M059J (cell line): ENCODE measurements around the gene ARL15. TPM values are rescaled to one million over a fixed set of nuclear protein-coding genes. Genes with fewer than 3 reads are reported as not detected.

ENCODE experiments used
- DNase-seq: peaks from one replicate; pipeline ENCODE4 v3.0.0-alpha.2; 2012; ENCODE audit warnings: low read depth
- total RNA-seq: library from RNA; depleted of rRNA; stranded (reverse); fragments of >200 nt; shearing (Covaris generic); gene quantifications from 2 replicates; pipeline ENCODE4 v1.2.3, GENCODE V29; 2014

The ARL15 gene
- total RNA-seq, 1 experiment from 2014 or later, result 20.6 TPM

DNA sequence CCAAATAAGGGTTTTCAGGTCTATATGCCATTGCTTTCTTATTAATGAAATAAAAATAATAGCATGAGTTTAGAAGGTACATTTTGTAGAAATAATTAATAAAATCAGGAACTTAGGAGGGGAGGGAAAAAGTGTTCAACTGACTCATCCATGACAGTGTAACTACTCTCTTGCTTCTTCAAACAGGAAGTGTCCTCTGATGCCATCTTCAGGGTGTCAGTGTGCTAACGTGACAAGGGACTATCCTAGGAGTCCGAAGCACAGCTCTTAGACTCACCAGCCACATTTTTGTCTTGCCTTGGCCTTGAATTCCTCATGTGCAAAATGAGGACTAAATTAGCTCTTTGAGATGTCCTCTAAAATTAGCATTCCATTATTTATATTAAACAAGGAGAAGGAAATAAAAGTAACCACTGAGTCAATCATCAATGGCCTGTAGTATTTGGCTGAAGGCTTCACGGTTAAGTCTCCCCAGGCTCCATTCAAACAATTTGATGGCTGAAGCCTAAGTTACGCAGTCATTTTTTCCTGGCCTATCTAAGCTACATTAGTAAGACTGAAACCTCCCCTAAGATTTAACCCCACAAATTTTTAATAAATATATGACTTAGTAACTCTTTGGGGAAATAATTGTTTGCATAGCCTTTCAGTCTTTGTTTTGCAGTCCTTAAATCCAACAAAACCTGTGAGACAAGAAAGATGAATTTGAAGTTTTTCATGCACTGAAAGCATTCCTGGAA lies 151.1 kb downstream of the ARL15 start:
- DNase-seq, result peak; percentile 37

DNA sequence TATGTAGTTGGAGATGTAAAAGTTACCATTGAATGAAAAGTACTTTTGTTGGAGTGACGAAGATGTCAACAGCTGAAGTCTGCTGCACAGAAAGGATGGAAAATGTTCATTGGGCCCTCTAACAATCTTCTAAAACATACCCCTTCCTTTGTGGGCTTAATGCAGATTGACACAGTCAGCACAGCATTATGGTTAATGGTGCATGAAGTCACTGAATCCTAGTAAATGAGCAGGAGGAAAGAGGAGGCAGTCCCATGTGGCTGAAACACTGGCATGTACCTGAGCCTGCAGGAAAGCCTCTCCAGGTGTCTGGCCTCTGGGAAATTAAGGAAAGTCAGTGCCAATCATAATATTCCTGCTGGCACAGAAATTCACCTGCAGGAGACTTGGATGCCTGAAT lies 153.8 kb downstream of the ARL15 start:
- no peak for DNase-seq

DNA sequence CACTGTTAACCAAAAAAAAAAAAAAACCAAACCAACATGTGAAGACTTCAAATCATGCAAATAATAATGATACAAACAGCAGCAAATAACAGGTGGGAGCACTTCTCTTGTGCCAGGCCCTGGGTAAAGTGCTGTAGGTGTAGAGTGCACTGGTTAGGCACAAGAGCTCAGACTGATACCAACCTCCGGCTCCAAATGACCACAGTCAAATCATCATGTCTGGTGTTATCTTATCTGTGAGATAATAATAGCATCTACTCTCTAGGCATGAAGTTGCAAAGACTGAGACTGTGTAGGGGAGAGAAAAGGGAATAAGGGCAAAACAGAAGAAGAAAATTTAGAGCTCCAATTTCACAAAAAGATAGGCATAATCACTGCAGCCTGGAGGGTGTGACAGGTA lies 159.5 kb downstream of the ARL15 start:
- no peak for DNase-seq

DNA sequence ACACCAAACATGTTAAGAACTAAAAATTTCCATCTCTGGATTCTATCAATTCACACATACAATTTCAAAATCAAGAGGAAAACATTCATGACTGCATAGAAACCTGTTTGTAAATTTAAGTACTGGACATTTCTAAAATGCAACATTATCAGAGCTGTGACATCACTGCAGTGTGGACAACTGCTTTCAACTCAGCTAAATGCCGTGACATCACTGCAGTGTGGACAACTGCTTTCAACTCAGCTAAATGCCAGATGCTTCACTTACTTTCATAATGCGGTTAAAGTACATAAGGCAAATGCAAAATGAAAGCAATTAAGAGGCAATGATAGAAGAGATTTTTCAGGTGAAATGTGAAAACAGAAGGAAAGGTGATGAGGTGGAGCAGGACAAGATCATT lies 161.5 kb downstream of the ARL15 start:
- no peak for DNase-seq

DNA sequence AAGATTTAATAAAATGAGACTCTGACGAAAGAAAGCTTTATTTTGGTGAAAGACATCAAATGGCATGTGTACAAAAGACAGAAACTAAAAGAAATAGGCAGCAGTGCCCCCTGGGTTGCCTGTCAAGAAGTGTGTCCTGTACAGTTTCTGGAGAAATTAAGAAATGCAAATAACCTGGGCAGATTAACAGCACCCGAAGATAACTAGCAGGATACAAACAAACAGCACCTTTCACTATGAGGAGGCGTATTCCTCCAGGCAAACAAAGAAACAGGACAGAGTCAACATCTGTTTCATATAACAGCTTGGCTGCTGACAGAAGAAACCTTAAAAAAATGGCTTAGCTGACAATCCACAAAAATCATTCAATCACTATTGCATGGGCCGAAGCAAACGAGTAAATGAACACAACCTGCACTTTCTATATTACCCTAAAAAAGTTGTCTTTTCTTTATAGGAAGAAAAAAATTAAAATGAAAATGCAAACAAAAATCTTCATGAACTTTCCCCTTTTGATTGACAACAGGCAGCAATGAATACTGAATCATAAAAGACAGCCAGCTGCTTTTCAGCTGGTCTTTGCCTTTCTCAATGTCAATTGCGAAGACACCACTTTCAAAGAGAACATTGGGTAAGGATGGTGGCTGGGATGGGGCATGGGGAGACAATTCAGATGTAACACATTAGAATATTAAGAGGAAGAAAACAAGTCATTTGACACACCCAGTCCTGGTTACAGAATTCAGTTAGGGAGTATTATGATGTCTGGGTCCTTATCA lies 162.1 kb downstream of the ARL15 start:
- DNase-seq, result no peak

DNA sequence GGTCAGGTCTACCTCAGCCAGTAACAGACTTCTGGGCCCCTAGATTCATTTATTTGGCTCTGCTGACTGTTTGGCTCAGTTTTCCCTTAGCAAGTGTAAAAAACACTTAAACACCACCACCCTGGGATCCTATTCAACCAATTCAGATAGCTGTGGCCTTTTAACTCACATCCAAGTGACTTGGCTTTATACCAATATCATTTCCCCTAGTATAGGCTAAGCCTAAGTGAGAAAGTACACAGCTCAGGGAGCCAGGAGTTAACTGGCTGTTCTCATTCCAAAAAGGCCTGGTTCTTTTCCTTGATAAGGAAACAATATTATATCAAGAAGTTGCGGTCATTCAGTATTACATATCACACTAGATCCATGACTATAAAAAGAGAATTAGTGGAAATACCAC lies 163.5 kb downstream of the ARL15 start:
- DNase-seq, result no peak

DNA sequence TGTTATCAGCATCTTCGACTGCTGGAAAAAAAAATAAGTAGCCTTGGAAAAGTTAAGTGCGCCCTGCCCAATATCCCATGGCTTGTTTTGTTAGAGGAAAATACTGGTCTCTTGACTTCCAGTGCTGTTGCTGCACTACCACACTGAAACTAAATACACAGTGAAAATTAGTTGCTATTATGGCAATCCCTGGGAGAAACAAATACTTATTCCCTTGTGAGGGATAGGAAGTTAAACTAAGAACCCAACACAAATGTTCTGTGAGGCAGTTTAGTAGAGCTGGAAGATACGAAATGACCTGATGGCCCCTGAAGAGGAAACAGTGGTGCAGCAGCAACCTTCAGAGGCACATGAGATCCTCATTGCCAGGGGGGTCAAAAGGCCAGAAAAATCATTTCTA lies 164.0 kb downstream of the ARL15 start:
- DNase-seq, result no peak

DNA sequence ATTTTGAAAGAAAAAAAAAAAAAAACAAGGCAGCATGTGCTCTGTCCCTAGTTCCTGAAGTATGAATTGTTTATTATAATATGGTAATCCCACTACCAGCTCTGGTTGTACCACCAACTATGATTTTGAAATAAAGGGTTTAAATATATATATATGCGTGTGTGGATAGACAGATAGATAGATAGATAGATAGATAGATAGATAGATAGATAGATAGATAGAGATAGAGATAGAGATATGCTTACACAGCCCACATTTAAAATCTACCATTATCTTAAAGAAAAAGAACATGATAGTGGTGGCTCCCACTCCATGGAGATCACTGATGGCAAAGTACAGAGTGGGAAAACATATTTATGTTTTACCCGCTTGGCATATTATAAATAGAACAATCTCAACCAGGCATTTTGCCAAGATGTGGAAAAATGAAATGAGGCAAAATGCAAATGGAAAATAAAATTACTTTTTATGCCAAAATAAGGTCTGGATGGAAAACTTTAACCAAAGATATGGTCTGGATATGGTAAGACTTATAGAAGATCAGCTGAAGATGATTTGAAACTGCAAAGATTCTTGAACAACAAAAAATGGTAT lies 170.0 kb downstream of the ARL15 start:
- DNase-seq, result no peak

DNA sequence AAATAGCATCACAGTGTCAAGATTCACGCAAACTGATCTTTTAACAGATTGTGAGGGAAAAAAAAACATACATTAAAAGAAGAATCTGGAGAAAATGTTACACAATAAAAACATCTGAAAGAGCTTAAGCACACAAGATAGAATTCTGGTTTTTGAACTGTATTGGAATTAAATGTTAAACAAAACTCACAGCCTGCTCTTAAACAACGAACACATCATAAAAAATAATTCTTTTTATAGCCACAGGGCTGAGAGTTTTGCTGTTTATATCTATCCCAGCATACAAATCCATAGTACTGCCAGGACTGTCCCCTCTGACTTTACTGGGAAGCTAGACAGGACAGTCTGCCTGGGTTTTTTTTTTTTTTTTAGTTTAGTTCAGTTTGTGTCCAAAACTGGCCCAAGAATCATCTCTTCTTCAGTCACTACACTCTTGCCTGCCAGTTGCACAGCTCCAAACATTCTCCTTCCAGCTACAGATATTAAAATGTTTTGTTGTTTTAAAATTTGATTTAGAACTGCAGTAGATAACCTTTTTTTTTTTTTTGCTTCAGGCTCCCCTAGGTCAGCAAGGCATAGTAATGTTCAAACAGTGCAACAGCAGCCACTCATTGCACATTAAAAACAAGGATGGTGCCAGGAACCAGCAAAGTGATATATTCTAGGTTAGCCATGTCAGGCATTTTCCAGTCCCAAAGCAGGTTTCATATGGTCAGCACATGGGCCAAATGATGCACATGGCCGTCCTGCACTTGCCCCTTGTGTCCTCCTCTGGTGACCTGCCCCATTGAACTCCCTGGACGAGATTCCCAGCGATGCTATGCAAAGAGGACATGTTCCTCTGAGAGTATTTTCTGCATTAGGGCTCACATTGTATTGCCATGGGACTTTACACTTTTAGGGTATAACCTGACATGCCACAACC lies 173.6 kb downstream of the ARL15 start:
- DNase-seq, result no peak

DNA sequence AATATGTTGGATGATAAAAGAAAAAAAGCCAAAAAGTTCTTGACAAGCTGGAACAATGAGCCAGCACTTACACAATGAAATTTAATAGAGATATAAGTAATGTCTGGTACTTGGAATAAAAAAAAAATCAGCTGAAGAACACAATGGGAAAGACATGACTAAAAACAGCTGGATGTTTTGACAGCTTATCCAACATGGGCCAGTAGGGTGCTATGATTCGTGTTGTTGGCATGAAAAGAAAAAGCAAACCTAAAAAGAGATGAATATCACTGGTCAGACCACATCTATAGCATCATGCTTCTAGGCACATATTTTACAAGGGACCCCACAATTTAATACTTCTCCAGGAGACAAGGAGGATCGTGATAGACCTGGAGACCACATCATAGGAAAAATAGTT lies 175.3 kb downstream of the ARL15 start:
- DNase-seq, result peak; percentile 42

DNA sequence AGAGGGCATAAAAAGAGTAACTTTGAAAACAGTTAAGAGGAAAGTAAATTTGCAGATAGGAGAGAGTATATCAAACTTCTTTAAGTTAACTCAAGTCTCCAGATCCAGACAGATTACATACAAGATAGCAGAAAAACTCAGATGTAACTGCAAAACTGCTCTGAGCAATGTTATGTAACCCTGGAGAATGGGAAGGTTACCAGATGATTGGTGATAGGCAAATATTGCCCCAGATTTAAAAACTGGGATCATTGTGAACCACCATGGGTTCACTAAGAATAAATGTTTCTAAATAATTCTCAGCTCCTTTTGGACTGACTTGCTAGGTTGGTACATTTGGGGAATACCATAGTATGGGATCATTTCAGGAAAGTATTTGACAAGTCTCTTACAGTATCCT lies 176.5 kb downstream of the ARL15 start:
- DNase-seq, result no peak

DNA sequence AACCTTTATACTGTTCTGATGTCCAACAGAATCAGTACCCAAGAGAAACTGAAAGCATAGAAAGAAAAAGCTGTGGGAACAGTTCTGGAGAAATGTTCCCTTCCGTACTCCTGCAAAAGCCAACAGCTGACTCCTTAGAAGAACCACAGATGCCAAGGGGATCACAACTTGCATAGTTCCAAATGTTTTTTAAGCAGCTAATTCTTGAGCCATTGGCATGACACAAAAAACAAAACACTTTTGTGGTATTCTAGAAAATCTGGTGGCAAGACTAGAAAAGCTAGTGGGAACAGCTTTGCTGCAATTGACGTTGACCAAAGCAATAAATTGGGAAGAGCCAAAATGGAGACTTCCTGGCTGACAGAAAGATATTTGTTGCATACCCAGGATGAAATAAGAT lies 189.9 kb downstream of the ARL15 start:
- no peak for DNase-seq

DNA sequence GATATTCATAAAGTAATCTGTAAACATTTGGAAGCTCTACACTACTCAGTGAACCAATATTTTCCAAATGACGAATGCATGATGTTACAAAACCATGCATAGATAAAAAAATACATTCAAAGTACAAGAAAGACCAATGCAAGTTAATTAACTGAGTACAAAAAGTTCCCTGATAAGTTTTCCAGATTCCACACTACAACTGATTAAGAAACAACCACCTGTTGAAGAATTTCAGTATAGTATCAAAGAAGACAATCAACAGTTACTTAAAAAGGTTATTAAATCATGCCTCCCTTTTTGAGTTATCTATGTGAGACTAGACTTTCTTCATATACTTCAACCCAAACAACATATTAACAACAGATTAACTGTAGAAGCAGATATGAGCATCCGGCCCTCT lies 192.4 kb downstream of the ARL15 start:
- no peak for DNase-seq

DNA sequence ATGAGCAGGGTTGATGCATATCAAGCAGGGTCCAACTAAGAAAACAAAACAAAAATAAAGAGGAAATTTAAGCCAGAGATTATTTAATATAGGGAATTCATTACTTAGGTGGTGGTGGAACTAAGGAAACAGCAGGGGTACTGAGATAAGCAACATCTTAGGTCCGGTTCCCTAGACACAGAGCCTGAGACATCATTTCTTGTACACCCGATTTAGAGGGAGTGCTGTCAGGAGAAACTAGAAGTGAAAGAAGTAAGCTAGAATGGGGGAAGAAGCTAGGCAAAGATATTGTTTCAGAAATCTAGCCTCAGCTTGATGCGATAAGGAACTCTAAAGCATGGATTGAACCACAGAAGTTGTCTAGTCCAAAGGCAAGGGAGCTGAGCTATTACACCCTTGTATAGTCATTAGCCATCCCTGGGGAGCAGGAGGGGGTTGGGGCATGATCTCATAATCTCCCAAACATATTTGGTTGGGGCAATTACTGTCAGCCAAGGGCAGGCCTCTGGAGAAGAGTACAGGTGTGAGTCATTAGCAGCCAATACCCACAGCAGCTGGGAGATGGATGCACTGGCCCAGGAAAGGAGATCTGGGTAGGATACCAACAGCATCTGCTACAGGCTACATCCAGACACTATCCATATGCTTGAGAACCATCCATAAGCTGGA lies 194.5 kb downstream of the ARL15 start:
- peak; percentile 51 for DNase-seq

DNA sequence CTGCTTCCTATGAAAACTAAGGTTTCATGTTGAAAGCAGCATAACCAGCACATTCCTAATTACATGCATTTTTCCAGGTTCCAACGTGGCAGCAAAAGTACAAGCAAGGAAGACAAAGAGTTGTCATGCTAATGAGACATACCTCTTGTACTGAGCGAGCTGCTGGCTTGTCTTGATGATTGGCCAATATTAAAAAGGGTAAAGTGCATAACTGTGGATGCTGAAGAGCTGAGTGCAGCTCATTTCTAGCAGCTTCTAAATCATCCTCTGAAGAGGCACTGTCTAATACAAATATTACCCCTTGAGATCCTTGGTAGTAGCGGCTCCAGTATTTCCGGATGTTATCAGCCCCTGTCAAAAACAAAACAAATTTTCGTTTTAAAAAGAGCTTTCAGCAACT lies 197.3 kb downstream of the ARL15 start:
- no peak for DNase-seq

DNA sequence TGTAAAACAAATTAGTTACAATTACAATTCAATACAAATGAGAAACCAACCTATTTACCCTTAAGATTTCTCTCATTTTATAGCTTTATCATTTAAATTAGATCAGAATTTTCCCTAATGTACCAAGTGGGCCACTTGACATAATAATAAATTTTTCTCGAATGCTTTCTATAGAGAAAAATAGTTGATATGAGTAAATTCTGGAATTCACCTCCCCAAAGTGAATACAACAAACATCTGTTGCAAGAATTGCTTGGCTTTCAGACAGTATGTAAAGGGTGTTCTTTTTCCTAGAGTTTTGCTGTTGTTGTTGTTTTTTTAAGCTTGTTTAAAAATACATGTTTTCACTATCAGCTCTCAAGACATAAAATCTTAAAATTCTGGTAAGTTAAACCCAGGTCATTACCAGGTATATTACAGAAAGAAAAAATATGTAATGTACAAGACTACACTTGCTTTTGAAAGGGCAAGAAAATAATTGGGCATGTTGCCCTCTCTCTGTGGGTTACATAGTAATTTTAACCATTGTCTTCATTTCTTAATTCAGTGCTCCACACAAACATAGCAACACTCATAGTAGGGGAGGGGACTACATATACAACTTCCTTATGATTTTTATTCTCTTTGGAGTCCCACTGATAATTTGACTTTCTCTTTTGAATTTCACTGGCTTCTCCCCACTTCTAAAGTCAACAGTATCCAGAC lies 200.6 kb downstream of the ARL15 start:
- no peak for DNase-seq

DNA sequence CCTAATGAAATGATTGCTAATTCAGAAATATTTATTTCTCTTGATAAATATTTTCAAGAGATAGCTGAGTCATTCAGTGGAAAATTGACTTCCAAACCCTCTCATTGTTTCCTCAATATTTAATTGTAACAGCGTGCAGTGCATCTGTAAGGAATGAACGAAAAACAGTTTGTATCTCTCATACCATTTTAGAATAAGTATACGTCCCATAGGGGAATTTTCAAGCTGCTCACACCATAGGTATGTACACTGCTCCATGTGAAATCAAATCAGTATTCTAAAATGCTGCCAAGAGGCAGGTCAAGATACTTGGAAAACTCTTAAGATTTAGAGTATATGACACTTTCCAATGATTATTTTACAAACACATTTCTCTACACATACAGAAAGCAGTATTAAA lies 202.2 kb downstream of the ARL15 start:
- DNase-seq, result no peak

DNA sequence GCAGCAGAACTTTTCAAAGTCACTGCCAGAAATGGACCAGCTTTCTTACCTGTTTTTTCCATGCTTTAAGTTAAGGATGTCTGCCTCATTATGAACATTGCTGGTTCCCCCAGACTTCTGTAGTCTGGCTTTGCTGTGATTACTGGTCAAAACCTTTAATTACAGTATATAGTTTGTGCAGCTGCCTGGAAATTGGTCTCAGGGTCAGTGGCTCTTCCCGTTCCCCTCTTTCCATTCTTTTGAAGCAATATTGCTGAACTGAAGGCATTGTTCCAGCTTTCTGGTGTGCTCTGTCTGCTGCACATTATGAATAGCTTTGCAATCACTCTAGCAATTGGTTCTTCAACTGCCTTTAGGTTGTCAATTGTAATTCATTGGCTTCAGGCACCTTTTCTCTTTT lies 206.5 kb downstream of the ARL15 start:
- DNase-seq, result no peak

DNA sequence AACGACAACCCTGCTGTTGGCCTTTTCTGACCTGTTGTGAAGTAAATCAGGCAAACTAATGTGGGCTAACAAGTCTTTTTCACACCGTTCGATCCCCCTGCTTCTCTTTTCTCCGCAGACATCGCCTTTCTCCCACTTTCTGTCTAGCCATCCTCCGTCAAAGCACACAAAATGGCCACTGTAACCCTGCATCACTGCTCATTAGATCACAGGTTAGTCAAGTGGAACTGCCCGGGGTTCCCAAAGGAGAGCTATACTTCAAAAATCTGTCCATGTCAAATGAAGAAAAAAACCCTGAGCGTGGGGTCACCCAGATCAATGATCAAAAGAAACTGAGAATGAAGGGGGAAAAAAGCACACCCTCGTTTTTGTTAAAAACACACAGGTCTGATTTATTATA lies 212.1 kb downstream of the ARL15 start:
- no peak for DNase-seq

DNA sequence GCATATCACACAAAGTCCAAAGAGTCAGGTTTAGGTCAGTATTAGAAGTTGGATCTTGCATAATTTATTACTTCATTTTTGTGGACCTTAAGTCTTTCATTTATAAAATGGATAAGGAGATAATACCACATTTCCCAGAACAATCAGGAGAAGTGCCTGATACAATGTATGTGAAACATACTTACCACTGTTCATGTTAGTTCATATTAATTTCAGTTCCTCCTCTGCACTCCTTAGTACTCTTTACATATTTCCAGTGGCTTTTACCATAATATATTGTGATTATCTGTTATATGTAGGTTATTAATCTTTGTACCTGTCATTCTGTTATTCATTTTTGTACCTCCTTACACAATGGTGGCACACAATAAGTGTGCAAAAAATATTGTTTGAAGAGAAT lies 214.4 kb downstream of the ARL15 start:
- DNase-seq, result no peak

DNA sequence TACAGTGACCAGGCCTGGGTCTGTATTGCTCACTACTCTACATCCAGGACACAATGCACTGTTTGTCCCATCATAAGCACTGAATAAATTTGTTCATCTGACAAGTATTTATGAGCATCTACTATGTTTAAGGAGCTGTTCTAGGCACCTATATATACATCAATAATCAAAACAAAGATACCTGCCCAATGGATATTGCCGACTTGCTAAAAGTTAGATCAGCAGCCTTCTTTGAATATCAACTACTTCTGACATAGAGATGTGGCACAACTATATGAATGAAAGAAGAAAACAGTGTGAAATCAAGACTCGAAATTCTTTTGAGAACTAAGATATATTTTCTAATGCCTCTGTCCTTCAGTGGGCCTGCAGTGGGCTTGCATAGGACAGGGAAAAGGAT lies 215.7 kb downstream of the ARL15 start:
- DNase-seq, result no peak
